ENCODE data around the gene CYBRD1.
"Not testable (repeated sequence)": the region's sequence is repeated elsewhere in the genome, so short reads cannot be mapped to it uniquely, and the experiment has no call there.

Gene CYBRD1

GRCh38 chr2:171522052-171522787 is at the start of gene CYBRD1:
Gene CYBRD1 (plus strand): TSS chr2:171522474. CDS start chr2:171522546, 72 bp downstream.
- DNase-seq (ENCODE audit: low read depth in 3 of 3): peak in 1 of 3 experiments; percentile 32

GRCh38 chr2:171475979-171476378 is 46.3 kb upstream of the CYBRD1 start:
- no peak for DNase-seq (ENCODE audit: low read depth in 3 of 3)

GRCh38 chr2:171478345-171478744 is 43.9 kb upstream of the CYBRD1 start:
- no peak for DNase-seq (ENCODE audit: low read depth in 3 of 3)

GRCh38 chr2:171479154-171479814 is 43.0 kb upstream of the CYBRD1 start:
- DNase-seq (ENCODE audit: low read depth in 3 of 3): no peak

- no peak for DNase-seq (ENCODE audit: low read depth in 3 of 3)
Observed at GRCh38 chr2:171480908-171481307, 41.4 kb upstream of the CYBRD1 start.

GRCh38 chr2:171482308-171482707 is 40.0 kb upstream of the CYBRD1 start:
- DNase-seq (ENCODE audit: low read depth in 3 of 3): no peak

- no peak for DNase-seq (ENCODE audit: low read depth in 3 of 3)
Observed at GRCh38 chr2:171482877-171483276, 39.4 kb upstream of the CYBRD1 start.

GRCh38 chr2:171483793-171484192 is 38.5 kb upstream of the CYBRD1 start:
- DNase-seq (ENCODE audit: low read depth in 3 of 3): no peak

GRCh38 chr2:171485116-171485515 is 37.2 kb upstream of the CYBRD1 start:
- DNase-seq (ENCODE audit: low read depth in 3 of 3): no peak

- no peak for DNase-seq (ENCODE audit: low read depth in 3 of 3)
Observed at GRCh38 chr2:171487201-171487600, 35.1 kb upstream of the CYBRD1 start.

GRCh38 chr2:171487803-171488259 is 34.4 kb upstream of the CYBRD1 start:
- DNase-seq (ENCODE audit: low read depth in 3 of 3): no peak

GRCh38 chr2:171490577-171490976 is 31.7 kb upstream of the CYBRD1 start:
- DNase-seq (ENCODE audit: low read depth in 3 of 3): no peak

GRCh38 chr2:171491292-171491691 is 31.0 kb upstream of the CYBRD1 start:
- no peak for DNase-seq (ENCODE audit: low read depth in 3 of 3)

- no peak for DNase-seq (ENCODE audit: low read depth in 3 of 3)
Observed at GRCh38 chr2:171492664-171493063, 29.6 kb upstream of the CYBRD1 start.

GRCh38 chr2:171497664-171498063 is 24.6 kb upstream of the CYBRD1 start:
- DNase-seq (ENCODE audit: low read depth in 3 of 3): not testable (repeated sequence)

- no peak for DNase-seq (ENCODE audit: low read depth in 3 of 3)
Observed at GRCh38 chr2:171505374-171505773, 16.9 kb upstream of the CYBRD1 start.

GRCh38 chr2:171509945-171510731 is 12.1 kb upstream of the CYBRD1 start:
- DNase-seq (ENCODE audit: low read depth in 3 of 3): no peak

- DNase-seq (ENCODE audit: low read depth in 3 of 3): no peak
Observed at GRCh38 chr2:171512014-171512413, 10.3 kb upstream of the CYBRD1 start.

- DNase-seq (ENCODE audit: low read depth in 3 of 3): no peak
Observed at GRCh38 chr2:171512683-171513195, 9.5 kb upstream of the CYBRD1 start.

- DNase-seq (ENCODE audit: low read depth in 3 of 3): no peak
Observed at GRCh38 chr2:171513719-171514160, 8.5 kb upstream of the CYBRD1 start.

- DNase-seq (ENCODE audit: low read depth in 3 of 3): no peak
Observed at GRCh38 chr2:171514908-171515582, 7.2 kb upstream of the CYBRD1 start.

Measured in stimulated activated CD4-positive, alpha-beta T cell treated with anti-CD3 and anti-CD28 coated beads, TNF-alpha, amount 100 ng/mL, for 24 hours (primary cell).